CD4-positive, alpha-beta memory T cell (primary cell): Measurements from ENCODE around the gene MYH10. TPM values are rescaled to one million over a fixed set of nuclear protein-coding genes. Genes with fewer than 3 reads are reported as not detected.
A peak's percentile ranks its signal among the peaks of the same experiment; 100 is the strongest.

Experiments
- CTCF ChIA-PET: fragments of 350-600 bp; sonication (Branson Sonifier 250); formaldehyde crosslinking; loops from one replicate; lab custom pipeline; 2021; ENCODE audit warnings: inconsistent platforms; ENCODE audit not compliant: partially characterized antibody; lab: Charles Lee
- POLR2A ChIA-PET: fragments of 350-600 bp; sonication (Branson Sonifier 250); formaldehyde crosslinking; loops from one replicate; lab custom pipeline; 2021; ENCODE audit not compliant: partially characterized antibody; lab: Charles Lee
- DNase-seq, 5 donors: peaks; one replicate each; pipeline versions ENCODE4 v3.0.0 to v3.0.0-alpha.2; 2020 to 2022; ENCODE audit warnings: mixed read lengths in 1 of 5
- H3K27ac ChIP-seq: one replicate; pipeline ENCODE4 v1.7.0; 2013; ENCODE audit warnings: low read depth, low read length
- H3K27me3 ChIP-seq: 2 replicates; pipeline ENCODE4 v1.7.0; 2013; ENCODE audit warnings: mild to moderate bottlenecking, low read length, moderate library complexity; ENCODE audit not compliant: insufficient read depth
- H3K36me3 ChIP-seq: 2 replicates; pipeline ENCODE4 v1.7.0; 2013; ENCODE audit warnings: mild to moderate bottlenecking, low read length, moderate library complexity; ENCODE audit not compliant: insufficient read depth
- H3K4me1 ChIP-seq: 2 replicates; pipeline ENCODE4 v1.7.0; 2013; ENCODE audit warnings: mild to moderate bottlenecking, low read length, moderate library complexity; ENCODE audit not compliant: insufficient read depth
- H3K4me3 ChIP-seq, 2 donors: one replicate each; pipeline ENCODE4 v1.7.0; 2013; ENCODE audit warnings: low read length in 2 of 2, mild to moderate bottlenecking in 1 of 2
- H3K9me3 ChIP-seq, 2 donors: one replicate each; pipeline ENCODE4 v1.7.0; 2013; ENCODE audit warnings: low read length in 2 of 2, control low read depth in 1 of 2; ENCODE audit not compliant: control insufficient read depth in 1 of 2
- H3K27ac Mint-ChIP-seq, 7 donors: one replicate each; pipeline ENCODE4 v1.8.0; 2020 to 2021; ENCODE audit warnings: mixed read lengths in 7 of 7, mild to moderate bottlenecking in 6 of 7, inconsistent platforms in 3 of 7, moderate library complexity in 3 of 7
- H3K27me3 Mint-ChIP-seq, 2 donors: one replicate each; pipeline ENCODE4 v1.8.0; 2020 to 2021; ENCODE audit warnings: mixed read lengths in 2 of 2
- H3K36me3 Mint-ChIP-seq, 2 donors: one replicate each; pipeline ENCODE4 v1.8.0; 2020 to 2021; ENCODE audit warnings: mixed read lengths in 2 of 2, inconsistent platforms in 1 of 2, mild to moderate bottlenecking in 1 of 2
- H3K4me1 Mint-ChIP-seq, 4 donors: one replicate each; pipeline ENCODE4 v1.8.0; 2020 to 2021; ENCODE audit warnings: mixed read lengths in 4 of 4, mild to moderate bottlenecking in 1 of 4
- H3K4me3 Mint-ChIP-seq, 8 donors: one replicate each; pipeline ENCODE4 v1.8.0; 2020 to 2021; ENCODE audit warnings: mixed read lengths in 8 of 8, mild to moderate bottlenecking in 7 of 8, moderate library complexity in 6 of 8, inconsistent platforms in 3 of 8
- H3K9me3 Mint-ChIP-seq, 8 donors: one replicate each; pipeline ENCODE4 v1.8.0; 2020 to 2021; ENCODE audit warnings: mixed read lengths in 8 of 8, mild to moderate bottlenecking in 5 of 8, inconsistent platforms in 3 of 8, moderate library complexity in 1 of 8
- intact Hi-C: fragments of 100-400 bp; cut with micrococcal nuclease; formaldehyde crosslinking; loops from one replicate; pipeline ENCODE4 v1.15.1; 2023
- polyA plus RNA-seq, 2 donors: library from polyadenylated mRNA; unstranded; fragments of 300-500 nt; fragmentation: Illumina TruSeq; gene quantifications; one replicate each; pipeline ENCODE4 v1.2.3, GENCODE V29; 2021
- total RNA-seq, 2 experiments: library from RNA; stranded (reverse); gene quantifications; one replicate each; pipeline ENCODE4 v1.2.3, GENCODE V29; 2021

MYH10 gene
- total and polyA plus RNA-seq, 4 experiments from 2014 or later: 1.9 to 2.8 (median 2.1) TPM

DNA sequence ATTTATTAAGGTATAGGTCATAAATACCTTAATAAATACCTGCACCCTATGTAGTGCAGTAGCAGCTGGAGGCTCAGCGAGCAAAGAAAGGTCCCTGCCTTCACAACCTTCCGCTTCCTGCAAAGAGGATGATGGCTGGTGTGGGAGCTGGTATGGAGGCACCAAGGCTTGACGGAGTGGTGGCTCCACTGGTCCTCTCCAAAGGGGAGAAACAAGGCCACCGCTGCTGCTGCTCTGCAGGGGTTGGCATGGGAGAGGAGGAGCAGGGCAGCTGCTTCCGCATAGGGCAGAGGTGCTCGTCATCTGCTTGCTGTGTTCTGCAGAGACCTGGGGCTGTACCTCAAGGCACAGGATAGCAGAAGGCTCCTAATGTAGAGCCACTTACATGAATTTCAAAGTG, 142.0 kb downstream of the MYH10 start:
- no peaks in the 10 kb centered on the region for H3K4me1 ChIP-seq
- no peaks in the 10 kb centered on the region for H3K27me3 Mint-ChIP-seq
- H3K9me3 Mint-ChIP-seq: peaks cover 3 to 20% (median 10%) of the 10 kb centered on the region in 8 donors
- H3K4me3 ChIP-seq: no peak overlapping the region
- intact Hi-C loops: no loop called here
- peaks cover 20 to 36% of the 10 kb centered on the region in 2 donors for H3K36me3 Mint-ChIP-seq
- no peaks in the 10 kb centered on the region for H3K9me3 ChIP-seq
- H3K36me3 ChIP-seq: no peaks in the 10 kb centered on the region
- ChIA-PET CTCF (no interaction called here), POLR2A (no interaction called here)
- H3K4me3 Mint-ChIP-seq: no peak overlapping the region
- no peak for DNase-seq
- H3K27ac Mint-ChIP-seq: peak overlapping the region in 3 of 7 donors; percentile 35 to 47 (median 35)
- H3K4me1 Mint-ChIP-seq: no peaks in the 10 kb centered on the region
- H3K27ac ChIP-seq: no peak overlapping the region
- no peaks in the 10 kb centered on the region for H3K27me3 ChIP-seq

- no peaks in the 10 kb centered on the region for H3K27me3 Mint-ChIP-seq
- peaks cover 24 to 43% of the 10 kb centered on the region in 2 donors for H3K36me3 Mint-ChIP-seq
- H3K4me3 Mint-ChIP-seq: peak overlapping the region in 1 of 8 donors; percentile 41
- Histone ChIP-seq H3K4me3 (no peak overlapping the region), H3K4me1 (no peaks in the 10 kb centered on the region), H3K9me3 (no peaks in the 10 kb centered on the region), H3K27ac (no peak overlapping the region), H3K36me3 (no peaks in the 10 kb centered on the region), H3K27me3 (no peaks in the 10 kb centered on the region)
- ChIA-PET CTCF (interaction anchor here (0.5 to 1.4 kb wide), 2 partner anchors 11 to 681 kb away, joined by 3 read pairs; no protein-coding TSS in a partner anchor), POLR2A (interaction anchor here (1.2 kb wide), 1 partner anchor 11 kb away, joined by 3 read pairs; no protein-coding TSS in a partner anchor)
- peak overlapping the region in 2 of 7 donors; percentile 48 to 72 for H3K27ac Mint-ChIP-seq
- intact Hi-C loops: no loop called here
- DNase-seq: no peak
- no peaks in the 10 kb centered on the region for H3K4me1 Mint-ChIP-seq
- peaks cover 3 to 21% (median 16%) of the 10 kb centered on the region in 8 donors for H3K9me3 Mint-ChIP-seq
These were observed 142.8 kb downstream of the MYH10 start for GRCh38 chr17:8487743-8488142.

DNA sequence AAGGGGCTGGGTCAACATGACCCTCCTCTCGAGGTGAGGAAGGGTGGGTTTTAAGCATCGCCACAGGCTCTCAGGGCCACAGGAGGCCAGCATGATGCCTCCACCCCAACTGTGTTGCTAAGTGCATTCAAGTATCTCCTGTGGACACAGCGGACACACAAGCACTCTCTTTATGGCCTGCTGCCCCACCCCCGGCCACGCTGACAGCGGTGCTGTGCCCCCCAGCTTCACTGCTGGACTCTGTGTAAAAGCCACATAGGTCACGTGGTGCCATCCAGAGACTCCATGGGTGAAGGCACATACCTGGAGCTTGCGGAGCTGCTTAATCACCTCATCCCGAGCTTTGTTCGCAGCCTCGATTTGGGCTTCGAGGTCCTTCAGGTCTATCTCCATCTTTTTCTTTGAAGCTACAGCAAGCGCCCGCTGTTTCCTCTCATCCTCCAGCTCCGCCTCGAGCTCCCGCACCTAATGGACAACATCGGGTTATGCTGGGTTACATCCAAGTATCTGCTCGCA, 143.3 kb downstream of the MYH10 start:
- Mint-ChIP-seq H3K27me3 (no peaks in the 10 kb centered on the region), H3K4me1 (no peaks in the 10 kb centered on the region), H3K4me3 (no peak overlapping the region), H3K9me3 (peaks cover 3 to 23% (median 16%) of the 10 kb centered on the region in 8 donors), H3K27ac (peak overlapping the region in 1 of 7 donors; percentile 20), H3K36me3 (peaks cover 26 to 49% of the 10 kb centered on the region in 2 donors)
- Histone ChIP-seq H3K4me1 (no peaks in the 10 kb centered on the region), H3K27me3 (no peaks in the 10 kb centered on the region), H3K36me3 (no peaks in the 10 kb centered on the region), H3K4me3 (no peak overlapping the region), H3K27ac (no peak overlapping the region), H3K9me3 (no peaks in the 10 kb centered on the region)
- CTCF ChIA-PET: interaction anchor here (0.5 to 1.4 kb wide), 2 partner anchors 10 to 681 kb away, joined by 3 read pairs; no protein-coding TSS in a partner anchor
- no peak for DNase-seq
- intact Hi-C loops: no loop called here
- POLR2A ChIA-PET: interaction anchor here (1.2 kb wide), 1 partner anchor 11 kb away, joined by 3 read pairs; no protein-coding TSS in a partner anchor

DNA sequence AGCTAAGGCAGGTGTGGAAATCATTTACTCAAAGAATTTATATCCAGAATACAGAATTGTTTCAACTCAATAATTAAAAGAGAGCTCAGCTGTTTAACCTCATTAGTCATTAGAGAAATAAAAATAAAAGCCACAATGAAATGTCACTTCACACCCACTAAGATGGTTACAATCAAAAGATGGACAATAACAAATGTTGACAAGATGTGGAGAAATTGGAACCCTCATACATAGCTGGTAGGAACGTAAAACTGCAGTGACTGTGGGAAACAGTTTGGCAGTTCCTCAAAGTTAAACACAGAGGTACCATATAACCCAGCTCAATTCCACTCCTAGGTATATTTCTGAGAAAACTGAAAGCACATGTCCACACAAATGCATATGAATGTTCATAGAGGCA, 145.0 kb downstream of the MYH10 start:
- Mint-ChIP-seq H3K36me3 (peaks cover 29 to 52% of the 10 kb centered on the region in 2 donors), H3K4me1 (no peaks in the 10 kb centered on the region), H3K9me3 (peaks cover 3 to 22% (median 16%) of the 10 kb centered on the region in 8 donors), H3K27ac (no peak overlapping the region), H3K4me3 (no peak overlapping the region), H3K27me3 (no peaks in the 10 kb centered on the region)
- DNase-seq: no peak
- H3K36me3 ChIP-seq: no peaks in the 10 kb centered on the region
- no peaks in the 10 kb centered on the region for H3K4me1 ChIP-seq
- intact Hi-C loops: no loop called here
- CTCF ChIA-PET: interaction anchor here (1.5 kb wide), 1 partner anchor 10 kb away, joined by 5 read pairs; no protein-coding TSS in a partner anchor
- no peak overlapping the region for H3K4me3 ChIP-seq
- no peaks in the 10 kb centered on the region for H3K9me3 ChIP-seq
- no peaks in the 10 kb centered on the region for H3K27me3 ChIP-seq
- POLR2A ChIA-PET: no interaction called here
- no peak overlapping the region for H3K27ac ChIP-seq

GRCh38 chr17:8484465-8484864, 146.1 kb downstream of the MYH10 start:
- no peaks in the 10 kb centered on the region for H3K9me3 ChIP-seq
- intact Hi-C loops: no loop called here
- ChIA-PET CTCF (no interaction called here), POLR2A (no interaction called here)
- Mint-ChIP-seq H3K4me3 (no peak overlapping the region), H3K27me3 (no peaks in the 10 kb centered on the region), H3K4me1 (no peaks in the 10 kb centered on the region), H3K27ac (no peak overlapping the region), H3K9me3 (peaks cover 3 to 22% (median 16%) of the 10 kb centered on the region in 8 donors), H3K36me3 (peaks cover 36 to 53% of the 10 kb centered on the region in 2 donors)
- H3K36me3 ChIP-seq: no peaks in the 10 kb centered on the region
- DNase-seq: no peak
- H3K27me3 ChIP-seq: no peaks in the 10 kb centered on the region
- no peak overlapping the region for H3K4me3 ChIP-seq
- no peaks in the 10 kb centered on the region for H3K4me1 ChIP-seq
- H3K27ac ChIP-seq: no peak overlapping the region

GRCh38 chr17:8482546-8482945, 148.0 kb downstream of the MYH10 start:
- H3K4me3 Mint-ChIP-seq: no peak overlapping the region
- Histone ChIP-seq H3K4me3 (no peak overlapping the region), H3K9me3 (no peaks in the 10 kb centered on the region), H3K4me1 (no peaks in the 10 kb centered on the region), H3K27ac (no peak overlapping the region), H3K36me3 (no peaks in the 10 kb centered on the region), H3K27me3 (no peaks in the 10 kb centered on the region)
- intact Hi-C loops: no loop called here
- H3K27ac Mint-ChIP-seq: peak overlapping the region in 2 of 7 donors; percentile 36 to 44
- H3K36me3 Mint-ChIP-seq: peaks cover 48 to 62% of the 10 kb centered on the region in 2 donors
- ChIA-PET POLR2A (no interaction called here), CTCF (no interaction called here)
- H3K9me3 Mint-ChIP-seq: peaks cover 3 to 22% (median 16%) of the 10 kb centered on the region in 8 donors
- peaks cover 0 to 1% (median 0%) of the 10 kb centered on the region in 4 donors for H3K4me1 Mint-ChIP-seq
- DNase-seq: no peak
- H3K27me3 Mint-ChIP-seq: no peaks in the 10 kb centered on the region

GRCh38 chr17:8481703-8482102, 148.8 kb downstream of the MYH10 start:
- Histone ChIP-seq H3K9me3 (no peaks in the 10 kb centered on the region), H3K4me1 (no peaks in the 10 kb centered on the region), H3K36me3 (no peaks in the 10 kb centered on the region), H3K4me3 (no peak overlapping the region), H3K27me3 (no peaks in the 10 kb centered on the region), H3K27ac (no peak overlapping the region)
- no peak overlapping the region for H3K27ac Mint-ChIP-seq
- DNase-seq: no peak
- H3K36me3 Mint-ChIP-seq: peaks cover 51 to 56% of the 10 kb centered on the region in 2 donors
- ChIA-PET CTCF (no interaction called here), POLR2A (no interaction called here)
- no peak overlapping the region for H3K4me3 Mint-ChIP-seq
- peaks cover 0 to 1% (median 0%) of the 10 kb centered on the region in 4 donors for H3K4me1 Mint-ChIP-seq
- H3K9me3 Mint-ChIP-seq: peaks cover 3 to 22% (median 16%) of the 10 kb centered on the region in 8 donors
- intact Hi-C loops: no loop called here
- H3K27me3 Mint-ChIP-seq: no peaks in the 10 kb centered on the region
